Measurements from ENCODE around the gene KIAA1217.

KIAA1217 gene

GRCh38 chr10:24574578-24575155, 365.7 kb downstream of the KIAA1217 start:
- Histone ChIP-seq H3K4me1 (no peaks in the 10 kb centered on the region), H4K20me1 (no peaks in the 10 kb centered on the region; a peak in 1 of 22 replicates), H3K4me2 (no peak overlapping the region), H3K27me3 (no peaks in the 10 kb centered on the region), H3K4me3 (no peak overlapping the region), H3K9me3 (replicated peaks in 1 of 11) (peaks cover 0 to 5% (median 0%) of the 10 kb centered on the region in 11 experiments; a peak in 2 of 22 replicates), H3K27ac (no peak overlapping the region), H3K36me3 (no peaks in the 10 kb centered on the region), H3K9ac (no peak overlapping the region)
- no peak for TF ChIP-seq Cebpa-rat (IDR thresholded peaks at IDR 0.05)

GRCh38 chr10:24575481-24576002, 366.6 kb downstream of the KIAA1217 start:
- TF ChIP-seq Cebpa-rat (IDR thresholded peaks at IDR 0.05): no peak
- H4K20me1 ChIP-seq: no peaks in the 10 kb centered on the region; a peak in 1 of 22 replicates
- H3K36me3 ChIP-seq: 0 out of 22 replicates have a peak, but pooled peaks cover 0 to under 1% (median 0%) of the 10 kb centered on the region in 11 experiments
- H3K27ac ChIP-seq: no peak overlapping the region
- H3K4me1 ChIP-seq: peaks cover 0 to 5% (median 0%) of the 10 kb centered on the region in 10 experiments; a peak in 1 of 20 replicates
- H3K9me3 ChIP-seq (replicated peaks in 1 of 11): peaks cover 0 to 5% (median 0%) of the 10 kb centered on the region in 11 experiments; a peak in 2 of 22 replicates
- no peaks in the 10 kb centered on the region for H3K27me3 ChIP-seq
- H3K4me3 ChIP-seq: no peak overlapping the region
- no peak overlapping the region for H3K4me2 ChIP-seq
- H3K9ac ChIP-seq: no peak overlapping the region

GRCh38 chr10:24579448-24579847, 370.5 kb downstream of the KIAA1217 start:
- Histone ChIP-seq H3K9me3 (replicated peaks in 1 of 11) (peaks cover 0 to 5% (median 0%) of the 10 kb centered on the region in 11 experiments; a peak in 2 of 22 replicates), H3K36me3 (peaks cover 1 to 16% (median 9%) of the 10 kb centered on the region in 11 experiments; a peak in 14 of 22 replicates), H4K20me1 (no peaks in the 10 kb centered on the region; a peak in 1 of 22 replicates), H3K4me3 (no peak overlapping the region), H3K4me1 (peaks cover 0 to 5% (median 0%) of the 10 kb centered on the region in 10 experiments; a peak in 1 of 20 replicates), H3K4me2 (no peak overlapping the region), H3K27me3 (no peaks in the 10 kb centered on the region), H3K9ac (no peak overlapping the region), H3K27ac (no peak overlapping the region)
- no peak for TF ChIP-seq Cebpa-rat (IDR thresholded peaks at IDR 0.05)

GRCh38 chr10:24579906-24580305, 371.0 kb downstream of the KIAA1217 start:
- TF ChIP-seq Cebpa-rat (IDR thresholded peaks at IDR 0.05): no peak
- Histone ChIP-seq H3K4me2 (no peak overlapping the region), H3K27me3 (no peaks in the 10 kb centered on the region), H3K27ac (no peak overlapping the region), H3K4me1 (peaks cover 0 to 5% (median 0%) of the 10 kb centered on the region in 10 experiments; a peak in 1 of 20 replicates), H3K9ac (no peak overlapping the region), H4K20me1 (no peaks in the 10 kb centered on the region), H3K4me3 (no peak overlapping the region), H3K36me3 (peaks cover 4 to 19% (median 12%) of the 10 kb centered on the region in 11 experiments; a peak in 14 of 22 replicates), H3K9me3 (replicated peaks in 1 of 11) (peaks cover 0 to 5% (median 0%) of the 10 kb centered on the region in 11 experiments; a peak in 2 of 22 replicates)

- Histone ChIP-seq H3K4me3 (no peak overlapping the region), H3K9ac (no peak overlapping the region), H3K27ac (no peak overlapping the region), H3K4me1 (no peaks in the 10 kb centered on the region), H3K4me2 (no peak overlapping the region), H3K27me3 (no peaks in the 10 kb centered on the region), H3K36me3 (peaks cover 72 to 100% (median 90%) of the 10 kb centered on the region in 11 experiments), H3K9me3 (replicated peaks in 1 of 11) (no peaks in the 10 kb centered on the region), H4K20me1 (no peaks in the 10 kb centered on the region)
- no peak for TF ChIP-seq Cebpa-rat (IDR thresholded peaks at IDR 0.05)
Measured at GRCh38 chr10:24589265-24589664, 380.3 kb downstream of the KIAA1217 start.

- Histone ChIP-seq H4K20me1 (no peaks in the 10 kb centered on the region), H3K4me3 (no peak overlapping the region), H3K9me3 (replicated peaks in 1 of 11) (no peaks in the 10 kb centered on the region), H3K9ac (no peak overlapping the region), H3K27me3 (no peaks in the 10 kb centered on the region), H3K4me1 (no peaks in the 10 kb centered on the region), H3K4me2 (no peak overlapping the region), H3K27ac (no peak overlapping the region), H3K36me3 (peaks cover 80 to 100% (median 95%) of the 10 kb centered on the region in 11 experiments)
- no peak for TF ChIP-seq Cebpa-rat (IDR thresholded peaks at IDR 0.05)
Measured at GRCh38 chr10:24590697-24591457, 381.9 kb downstream of the KIAA1217 start.

GRCh38 chr10:24596217-24596930, 387.4 kb downstream of the KIAA1217 start:
- Histone ChIP-seq H3K36me3 (peaks cover 85 to 100% (median 94%) of the 10 kb centered on the region in 11 experiments), H3K4me2 (no peak overlapping the region), H4K20me1 (no peaks in the 10 kb centered on the region), H3K9me3 (replicated peaks in 1 of 11) (no peaks in the 10 kb centered on the region), H3K4me3 (no peak overlapping the region), H3K27ac (no peak overlapping the region), H3K4me1 (no peaks in the 10 kb centered on the region), H3K9ac (no peak overlapping the region), H3K27me3 (no peaks in the 10 kb centered on the region)
- TF ChIP-seq Cebpa-rat (IDR thresholded peaks at IDR 0.05): no peak

GRCh38 chr10:24597426-24597825, 388.5 kb downstream of the KIAA1217 start:
- no peaks in the 10 kb centered on the region for H4K20me1 ChIP-seq
- no peaks in the 10 kb centered on the region for H3K9me3 ChIP-seq (replicated peaks in 1 of 11)

More at GRCh38 chr10:24597426-24597825, 388.5 kb downstream of the KIAA1217 start:
- peaks cover 79 to 100% (median 92%) of the 10 kb centered on the region in 11 experiments for H3K36me3 ChIP-seq
- no peak overlapping the region for H3K27ac ChIP-seq
- no peak for TF ChIP-seq Cebpa-rat (IDR thresholded peaks at IDR 0.05)
- no peak overlapping the region for H3K9ac ChIP-seq
- no peaks in the 10 kb centered on the region for H3K27me3 ChIP-seq
- H3K4me3 ChIP-seq: no peak overlapping the region
- peaks cover 0 to 7% (median 0%) of the 10 kb centered on the region in 10 experiments; a peak in 6 of 20 replicates for H3K4me1 ChIP-seq
- no peak overlapping the region for H3K4me2 ChIP-seq
